SK-N-SH treated with all-trans-retinoic acid at 6 μM for 48 hours (cell line): ENCODE data around the gene CPA1.

ENCODE experiments used
- ATAC-seq: fragments of 200-7000 bp; cut with Tn5 transposase; 3 replicates; pipeline ENCODE4 v1.9.1; 2020; ENCODE audit warnings: mild to moderate bottlenecking, moderate library complexity
- ARNTL ChIP-seq: fragments of 450-650 bp; formaldehyde crosslinking; IDR thresholded peaks from 2 replicates; pipeline ENCODE4 v1.5.0; 2020; ENCODE audit warnings: low read depth, mild to moderate bottlenecking, moderate library complexity, borderline replicate concordance
- CSDC2 ChIP-seq: fragments of 250-450 bp; sonication (Bioruptor Pico); IDR thresholded peaks from 2 replicates; pipeline ENCODE4 v1.5.0; 2020; ENCODE audit warnings: mild to moderate bottlenecking, moderate library complexity
- ESRRG ChIP-seq: fragments of 250-450 bp; sonication (Bioruptor Pico); IDR thresholded peaks from 2 replicates; pipeline ENCODE4 v1.6.1; 2021; ENCODE audit warnings: mild to moderate bottlenecking
- GLIS3 ChIP-seq: fragments of 250-450 bp; sonication (Bioruptor Pico); IDR thresholded peaks from 2 replicates; pipeline ENCODE4 v1.5.0; 2020; ENCODE audit warnings: mild to moderate bottlenecking, moderate library complexity
- PPARA ChIP-seq: fragments of 250-450 bp; sonication (Bioruptor Pico); IDR thresholded peaks from 2 replicates; pipeline ENCODE4 v1.5.0; 2020; ENCODE audit warnings: mild to moderate bottlenecking, borderline replicate concordance
- RARB ChIP-seq: fragments of 250-450 bp; sonication (Bioruptor Pico); IDR thresholded peaks from 2 replicates; pipeline ENCODE4 v1.8.0; 2021; ENCODE audit warnings: mild to moderate bottlenecking, moderate library complexity
- TCF4 ChIP-seq: fragments of 250-450 bp; sonication (Bioruptor Pico); IDR thresholded peaks from 2 replicates; pipeline ENCODE4 v1.8.0; 2021; ENCODE audit warnings: mild to moderate bottlenecking, moderate library complexity, borderline replicate concordance
- TOX ChIP-seq: fragments of 250-450 bp; sonication (Bioruptor Pico); IDR thresholded peaks from 2 replicates; pipeline ENCODE4 v1.8.0; 2021; ENCODE audit warnings: mild to moderate bottlenecking, moderate library complexity, borderline replicate concordance
- ZC3H10 ChIP-seq: fragments of 250-450 bp; sonication (Bioruptor Pico); IDR thresholded peaks from 2 replicates; pipeline ENCODE4 v1.5.1; 2021; ENCODE audit warnings: mild to moderate bottlenecking, moderate library complexity
- ZFP30 ChIP-seq: fragments of 450-650 bp; formaldehyde crosslinking; IDR thresholded peaks from 2 replicates; pipeline ENCODE4 v1.5.0; 2022; ENCODE audit warnings: mild to moderate bottlenecking, moderate library complexity
- ZNF565 ChIP-seq: fragments of 450-650 bp; formaldehyde crosslinking; conservative IDR thresholded peaks from 2 replicates; pipeline ENCODE4 v1.5.0; 2020; ENCODE audit warnings: low read depth, mild to moderate bottlenecking, moderate library complexity
- ZNF70 ChIP-seq: fragments of 450-650 bp; formaldehyde crosslinking; IDR thresholded peaks from 2 replicates; pipeline ENCODE4 v1.5.0; 2020; ENCODE audit warnings: mild to moderate bottlenecking, moderate library complexity
- ZNF8 ChIP-seq: fragments of 450-650 bp; formaldehyde crosslinking; IDR thresholded peaks from 2 replicates; pipeline ENCODE4 v1.5.0; 2020; ENCODE audit warnings: mild to moderate bottlenecking, moderate library complexity
- TF ChIP-seq, protein P1 (sequence below): fragments of 250-450 bp; sonication (Bioruptor Pico); IDR thresholded peaks from 2 replicates; pipeline ENCODE4 v1.5.1; 2021; ENCODE audit warnings: mild to moderate bottlenecking, moderate library complexity
- TF ChIP-seq, protein P2 (sequence below): fragments of 250-450 bp; sonication (Bioruptor Pico); IDR thresholded peaks from 2 replicates; pipeline ENCODE4 v1.5.1; 2020; ENCODE audit warnings: low read depth, mild to moderate bottlenecking, moderate library complexity
- TF ChIP-seq, protein P3 (sequence below): fragments of 250-450 bp; sonication (Bioruptor Pico); IDR thresholded peaks from 2 replicates; pipeline ENCODE4 v1.8.0; 2020; ENCODE audit warnings: mild to moderate bottlenecking, moderate library complexity, borderline replicate concordance
- TF ChIP-seq, protein P4 (sequence below): fragments of 250-450 bp; sonication (Bioruptor Pico); IDR thresholded peaks from 2 replicates; pipeline ENCODE4 v1.8.0; 2021; ENCODE audit warnings: low read depth, mild to moderate bottlenecking, moderate library complexity, borderline replicate concordance
- TF ChIP-seq, protein P5 (sequence below): fragments of 250-450 bp; sonication (Bioruptor Pico); IDR thresholded peaks from 2 replicates; pipeline ENCODE4 v1.5.0; 2020; ENCODE audit warnings: mild to moderate bottlenecking, moderate library complexity

CPA1 gene

DNA sequence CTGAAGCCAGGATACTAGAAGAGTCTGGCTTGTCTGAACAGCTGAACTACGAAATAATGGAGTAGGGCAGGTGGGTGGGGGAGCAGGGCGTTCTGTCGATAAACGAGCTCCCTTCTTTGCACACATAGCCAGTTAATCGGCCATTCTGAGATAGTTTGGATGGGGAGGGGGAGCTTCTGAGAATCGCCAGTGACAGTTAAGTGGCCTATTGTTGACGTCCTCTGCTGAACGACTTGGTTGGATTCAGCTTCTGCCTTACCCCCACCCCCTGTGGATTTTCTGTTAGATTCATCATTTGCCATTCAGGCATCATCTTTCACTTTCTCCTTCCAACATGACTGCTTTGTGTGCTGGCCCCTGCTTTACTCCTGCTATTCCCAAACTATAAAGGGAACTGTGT is 35.2 kb upstream of the CPA1 start:
- ATAC-seq = no peak
- TF ChIP-seq, protein P1, sequence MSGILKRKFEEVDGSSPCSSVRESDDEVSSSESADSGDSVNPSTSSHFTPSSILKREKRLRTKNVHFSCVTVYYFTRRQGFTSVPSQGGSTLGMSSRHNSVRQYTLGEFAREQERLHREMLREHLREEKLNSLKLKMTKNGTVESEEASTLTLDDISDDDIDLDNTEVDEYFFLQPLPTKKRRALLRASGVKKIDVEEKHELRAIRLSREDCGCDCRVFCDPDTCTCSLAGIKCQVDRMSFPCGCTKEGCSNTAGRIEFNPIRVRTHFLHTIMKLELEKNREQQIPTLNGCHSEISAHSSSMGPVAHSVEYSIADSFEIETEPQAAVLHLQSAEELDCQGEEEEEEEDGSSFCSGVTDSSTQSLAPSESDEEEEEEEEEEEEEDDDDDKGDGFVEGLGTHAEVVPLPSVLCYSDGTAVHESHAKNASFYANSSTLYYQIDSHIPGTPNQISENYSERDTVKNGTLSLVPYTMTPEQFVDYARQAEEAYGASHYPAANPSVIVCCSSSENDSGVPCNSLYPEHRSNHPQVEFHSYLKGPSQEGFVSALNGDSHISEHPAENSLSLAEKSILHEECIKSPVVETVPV (CRISPR knock-in tag) = no peak
- no peak for TF ChIP-seq ZC3H10

DNA sequence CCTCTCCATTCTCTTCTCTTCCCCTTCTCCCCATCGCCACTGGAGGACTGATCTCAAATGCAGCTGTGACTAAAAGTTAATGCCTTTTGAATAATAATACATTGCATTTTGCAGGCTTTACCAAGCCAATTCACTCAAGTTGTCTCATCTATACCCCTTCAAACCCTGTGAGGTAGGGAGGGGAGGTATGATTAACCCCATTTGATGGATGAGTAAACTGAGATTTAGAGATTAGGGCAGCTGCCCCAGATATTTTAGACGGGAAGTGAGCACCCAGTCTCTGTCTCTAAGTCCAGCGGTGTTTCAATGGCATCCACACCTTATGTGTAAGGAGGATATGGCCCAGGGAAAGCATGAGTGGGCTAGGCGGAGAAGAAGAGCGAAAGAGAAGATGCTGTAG is 34.6 kb upstream of the CPA1 start:
- ATAC-seq = no peak; the same call in 2 of the 3 replicates
- no peak for TF ChIP-seq ZC3H10
- TF ChIP-seq, protein P2, sequence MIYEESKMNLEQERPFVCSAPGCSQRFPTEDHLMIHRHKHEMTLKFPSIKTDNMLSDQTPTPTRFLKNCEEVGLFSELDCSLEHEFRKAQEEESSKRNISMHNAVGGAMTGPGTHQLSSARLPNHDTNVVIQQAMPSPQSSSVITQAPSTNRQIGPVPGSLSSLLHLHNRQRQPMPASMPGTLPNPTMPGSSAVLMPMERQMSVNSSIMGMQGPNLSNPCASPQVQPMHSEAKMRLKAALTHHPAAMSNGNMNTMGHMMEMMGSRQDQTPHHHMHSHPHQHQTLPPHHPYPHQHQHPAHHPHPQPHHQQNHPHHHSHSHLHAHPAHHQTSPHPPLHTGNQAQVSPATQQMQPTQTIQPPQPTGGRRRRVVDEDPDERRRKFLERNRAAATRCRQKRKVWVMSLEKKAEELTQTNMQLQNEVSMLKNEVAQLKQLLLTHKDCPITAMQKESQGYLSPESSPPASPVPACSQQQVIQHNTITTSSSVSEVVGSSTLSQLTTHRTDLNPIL (CRISPR knock-in tag) = no peak
- TF ChIP-seq, protein P1 (CRISPR knock-in tag) = no peak
- TF ChIP-seq TCF4 (CRISPR knock-in tag) = no peak
- TF ChIP-seq RARB = no peak
- no peak for TF ChIP-seq CSDC2 (CRISPR knock-in tag)
- TF ChIP-seq, protein P3, sequence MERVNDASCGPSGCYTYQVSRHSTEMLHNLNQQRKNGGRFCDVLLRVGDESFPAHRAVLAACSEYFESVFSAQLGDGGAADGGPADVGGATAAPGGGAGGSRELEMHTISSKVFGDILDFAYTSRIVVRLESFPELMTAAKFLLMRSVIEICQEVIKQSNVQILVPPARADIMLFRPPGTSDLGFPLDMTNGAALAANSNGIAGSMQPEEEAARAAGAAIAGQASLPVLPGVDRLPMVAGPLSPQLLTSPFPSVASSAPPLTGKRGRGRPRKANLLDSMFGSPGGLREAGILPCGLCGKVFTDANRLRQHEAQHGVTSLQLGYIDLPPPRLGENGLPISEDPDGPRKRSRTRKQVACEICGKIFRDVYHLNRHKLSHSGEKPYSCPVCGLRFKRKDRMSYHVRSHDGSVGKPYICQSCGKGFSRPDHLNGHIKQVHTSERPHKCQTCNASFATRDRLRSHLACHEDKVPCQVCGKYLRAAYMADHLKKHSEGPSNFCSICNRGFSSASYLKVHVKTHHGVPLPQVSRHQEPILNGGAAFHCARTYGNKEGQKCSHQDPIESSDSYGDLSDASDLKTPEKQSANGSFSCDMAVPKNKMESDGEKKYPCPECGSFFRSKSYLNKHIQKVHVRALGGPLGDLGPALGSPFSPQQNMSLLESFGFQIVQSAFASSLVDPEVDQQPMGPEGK (CRISPR knock-in tag) = no peak
- no peak for TF ChIP-seq PPARA (CRISPR knock-in tag)
- TF ChIP-seq, protein P4, sequence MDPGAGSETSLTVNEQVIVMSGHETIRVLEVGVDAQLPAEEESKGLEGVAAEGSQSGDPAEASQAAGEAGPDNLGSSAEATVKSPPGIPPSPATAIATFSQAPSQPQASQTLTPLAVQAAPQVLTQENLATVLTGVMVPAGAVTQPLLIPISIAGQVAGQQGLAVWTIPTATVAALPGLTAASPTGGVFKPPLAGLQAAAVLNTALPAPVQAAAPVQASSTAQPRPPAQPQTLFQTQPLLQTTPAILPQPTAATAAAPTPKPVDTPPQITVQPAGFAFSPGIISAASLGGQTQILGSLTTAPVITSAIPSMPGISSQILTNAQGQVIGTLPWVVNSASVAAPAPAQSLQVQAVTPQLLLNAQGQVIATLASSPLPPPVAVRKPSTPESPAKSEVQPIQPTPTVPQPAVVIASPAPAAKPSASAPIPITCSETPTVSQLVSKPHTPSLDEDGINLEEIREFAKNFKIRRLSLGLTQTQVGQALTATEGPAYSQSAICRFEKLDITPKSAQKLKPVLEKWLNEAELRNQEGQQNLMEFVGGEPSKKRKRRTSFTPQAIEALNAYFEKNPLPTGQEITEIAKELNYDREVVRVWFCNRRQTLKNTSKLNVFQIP = no peak

DNA sequence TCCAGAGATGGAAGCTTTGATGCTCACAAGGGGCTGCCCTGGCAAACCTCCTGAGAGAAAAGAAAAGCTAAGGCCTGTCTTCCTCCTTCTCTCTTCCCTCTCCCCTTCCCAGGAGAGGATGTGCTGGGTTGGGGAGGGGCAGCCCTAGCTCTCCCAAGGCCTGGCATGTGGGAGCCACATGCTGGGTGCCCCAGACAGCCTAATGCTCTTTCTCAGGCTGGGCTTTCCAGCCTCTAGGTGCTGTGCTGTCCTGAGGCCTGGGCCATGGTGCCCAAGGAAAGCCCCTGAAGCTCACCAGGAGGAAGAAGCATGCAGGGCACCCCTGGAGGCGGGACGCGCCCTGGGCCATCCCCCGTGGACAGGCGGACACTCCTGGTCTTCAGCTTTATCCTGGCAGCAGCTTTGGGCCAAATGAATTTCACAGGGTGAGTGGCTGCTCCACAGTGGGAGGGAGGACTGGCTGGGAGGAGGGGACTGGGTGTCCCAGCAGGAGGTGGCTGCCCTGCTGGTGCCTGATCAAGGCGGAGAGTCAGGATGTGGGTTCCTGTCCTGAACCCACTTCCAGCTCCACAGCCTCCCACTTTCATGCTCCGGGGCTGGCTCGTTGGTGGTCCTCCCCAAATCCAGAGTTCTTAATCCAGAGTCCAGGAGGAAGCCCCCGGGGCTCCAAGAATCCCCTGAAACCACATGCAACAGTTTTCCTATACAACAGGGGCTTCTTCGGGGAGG is 34.0 kb upstream of the CPA1 start:
- ATAC-seq = peak; percentile 35
- TF ChIP-seq ZNF70 (CRISPR knock-in tag) (no peak), GLIS3 (CRISPR knock-in tag) (no peak)

DNA sequence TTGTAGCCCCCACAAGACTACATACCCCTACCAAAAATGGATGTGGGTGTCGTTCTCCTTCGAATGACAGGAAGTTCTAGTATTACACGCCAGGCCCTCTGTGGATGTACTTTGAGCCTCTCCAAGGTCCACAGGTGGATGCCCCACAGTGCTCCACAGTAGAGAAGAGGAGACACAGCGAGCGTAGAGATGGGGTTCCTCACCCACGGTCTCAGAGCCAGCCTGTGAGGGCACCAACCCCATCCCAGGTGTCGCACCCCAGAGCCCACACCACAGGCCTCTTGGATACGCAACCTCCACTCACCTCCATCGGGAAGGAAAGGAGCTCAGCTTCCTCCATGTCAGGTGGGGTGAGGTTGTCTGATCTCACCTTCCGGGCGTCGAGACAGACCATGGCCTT is 33.4 kb upstream of the CPA1 start:
- ATAC-seq = no peak

More for the DNA sequence above, 33.4 kb upstream of the CPA1 start:
- no peak for TF ChIP-seq ZNF70 (CRISPR knock-in tag)
- TF ChIP-seq, protein P4 = no peak
- TF ChIP-seq ZFP30 (CRISPR knock-in tag) = no peak
- no peak for TF ChIP-seq ARNTL (CRISPR knock-in tag)
- TF ChIP-seq ESRRG (CRISPR knock-in tag) = no peak
- TF ChIP-seq TCF4 (CRISPR knock-in tag) = no peak
- TF ChIP-seq ZC3H10 = no peak
- TF ChIP-seq ZNF8 (CRISPR knock-in tag) = no peak
- TF ChIP-seq TOX (CRISPR knock-in tag) = no peak
- TF ChIP-seq, protein P3 (CRISPR knock-in tag) = no peak
- TF ChIP-seq, protein P1 (CRISPR knock-in tag) = no peak
- TF ChIP-seq ZNF565 (CRISPR knock-in tag) = no peak
- TF ChIP-seq, protein P5, sequence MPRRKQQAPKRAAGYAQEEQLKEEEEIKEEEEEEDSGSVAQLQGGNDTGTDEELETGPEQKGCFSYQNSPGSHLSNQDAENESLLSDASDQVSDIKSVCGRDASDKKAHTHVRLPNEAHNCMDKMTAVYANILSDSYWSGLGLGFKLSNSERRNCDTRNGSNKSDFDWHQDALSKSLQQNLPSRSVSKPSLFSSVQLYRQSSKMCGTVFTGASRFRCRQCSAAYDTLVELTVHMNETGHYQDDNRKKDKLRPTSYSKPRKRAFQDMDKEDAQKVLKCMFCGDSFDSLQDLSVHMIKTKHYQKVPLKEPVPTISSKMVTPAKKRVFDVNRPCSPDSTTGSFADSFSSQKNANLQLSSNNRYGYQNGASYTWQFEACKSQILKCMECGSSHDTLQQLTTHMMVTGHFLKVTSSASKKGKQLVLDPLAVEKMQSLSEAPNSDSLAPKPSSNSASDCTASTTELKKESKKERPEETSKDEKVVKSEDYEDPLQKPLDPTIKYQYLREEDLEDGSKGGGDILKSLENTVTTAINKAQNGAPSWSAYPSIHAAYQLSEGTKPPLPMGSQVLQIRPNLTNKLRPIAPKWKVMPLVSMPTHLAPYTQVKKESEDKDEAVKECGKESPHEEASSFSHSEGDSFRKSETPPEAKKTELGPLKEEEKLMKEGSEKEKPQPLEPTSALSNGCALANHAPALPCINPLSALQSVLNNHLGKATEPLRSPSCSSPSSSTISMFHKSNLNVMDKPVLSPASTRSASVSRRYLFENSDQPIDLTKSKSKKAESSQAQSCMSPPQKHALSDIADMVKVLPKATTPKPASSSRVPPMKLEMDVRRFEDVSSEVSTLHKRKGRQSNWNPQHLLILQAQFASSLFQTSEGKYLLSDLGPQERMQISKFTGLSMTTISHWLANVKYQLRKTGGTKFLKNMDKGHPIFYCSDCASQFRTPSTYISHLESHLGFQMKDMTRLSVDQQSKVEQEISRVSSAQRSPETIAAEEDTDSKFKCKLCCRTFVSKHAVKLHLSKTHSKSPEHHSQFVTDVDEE = no peak
